ENCODE results near the gene FKRP.
"Not testable (repeated sequence)": the region's sequence is repeated elsewhere in the genome, so short reads cannot be mapped to it uniquely, and the experiment has no call there.

The FKRP gene

DNA sequence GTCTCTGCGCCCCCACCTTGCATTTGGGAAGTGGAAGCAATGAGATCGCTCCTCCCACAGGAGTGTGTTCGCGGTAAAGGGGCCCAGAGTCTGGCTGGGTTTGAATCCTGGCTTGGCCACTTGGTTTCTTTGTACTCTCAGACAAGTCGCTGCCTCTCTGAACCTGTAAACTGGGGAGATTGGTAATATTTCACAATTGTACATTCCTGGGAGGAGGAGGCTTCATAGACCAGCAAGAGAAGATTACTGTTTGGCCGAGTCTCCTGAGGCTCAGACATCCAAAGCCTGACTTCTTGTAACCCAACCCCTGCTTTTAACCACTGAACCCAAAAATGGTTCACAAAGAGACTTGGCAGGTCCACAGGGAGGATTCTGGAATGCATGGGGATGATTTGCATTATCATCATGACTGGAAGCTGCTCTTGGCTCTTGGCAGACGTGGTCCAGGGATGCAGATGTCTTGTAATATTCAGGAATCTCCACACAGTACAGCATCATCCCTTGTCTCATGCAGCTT lies 14.0 kb downstream of the FKRP start:
- no peak for DNase-seq (ENCODE audit: low spot score)

DNA sequence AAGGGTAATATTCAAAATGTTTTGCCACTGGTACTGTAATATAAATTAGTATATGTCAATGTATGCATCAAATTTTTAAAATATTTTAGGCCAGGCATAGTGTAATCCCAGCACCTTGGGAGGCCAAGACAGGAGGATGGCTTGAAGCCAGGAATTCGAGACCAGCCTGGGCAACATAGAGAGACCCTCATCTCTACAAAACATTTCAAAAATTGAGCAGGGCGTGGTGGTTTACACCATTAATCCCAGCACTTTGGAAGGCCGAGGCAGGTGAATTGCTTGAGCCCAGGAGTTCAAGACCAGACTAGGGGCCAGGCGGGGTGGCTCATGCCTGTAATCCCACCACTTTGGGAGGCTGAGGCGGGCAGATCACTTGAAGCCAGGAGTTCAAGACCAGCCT lies 14.5 kb downstream of the FKRP start:
- DNase-seq (ENCODE audit: low spot score) = no peak

DNA sequence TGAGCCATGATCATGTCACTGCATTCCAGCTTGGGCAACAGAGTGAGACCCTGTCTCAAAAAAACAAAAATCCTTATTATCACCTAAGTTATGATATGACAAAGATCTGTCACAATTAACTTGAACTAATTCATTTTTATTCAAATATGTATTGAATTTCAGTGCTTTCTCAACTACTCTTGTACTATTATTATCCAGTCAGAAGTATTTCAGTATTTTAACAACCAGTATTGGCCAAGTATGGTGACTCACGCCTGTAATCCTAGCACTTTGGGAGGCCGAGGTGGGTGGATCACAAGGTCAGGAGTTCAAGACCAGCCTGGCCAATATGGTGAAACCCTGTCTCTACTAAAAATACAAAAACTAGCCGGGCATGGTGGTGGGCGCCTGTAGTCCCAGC lies 15.0 kb downstream of the FKRP start:
- DNase-seq (ENCODE audit: low spot score) = not testable (repeated sequence)

DNA sequence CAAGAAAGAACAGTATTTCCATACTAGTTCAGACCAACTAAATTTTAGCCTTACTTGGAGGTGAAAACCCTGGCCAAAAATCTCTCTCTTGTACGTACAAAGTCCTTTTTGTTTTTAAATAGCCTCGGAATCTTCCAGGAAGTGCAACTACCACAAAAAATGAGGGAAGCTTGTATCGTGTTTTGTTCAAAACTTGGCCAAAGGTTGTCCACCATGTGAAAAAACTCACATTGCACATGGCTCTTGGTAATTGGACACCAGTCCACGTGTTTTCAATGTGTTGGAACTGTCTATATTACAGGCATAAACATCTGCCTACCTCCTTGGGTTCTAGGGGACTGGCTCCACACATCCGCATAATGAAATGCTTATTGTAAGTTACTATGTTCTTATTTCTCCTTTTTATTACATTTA lies 15.6 kb downstream of the FKRP start:
- DNase-seq (ENCODE audit: low spot score) = no peak

DNA sequence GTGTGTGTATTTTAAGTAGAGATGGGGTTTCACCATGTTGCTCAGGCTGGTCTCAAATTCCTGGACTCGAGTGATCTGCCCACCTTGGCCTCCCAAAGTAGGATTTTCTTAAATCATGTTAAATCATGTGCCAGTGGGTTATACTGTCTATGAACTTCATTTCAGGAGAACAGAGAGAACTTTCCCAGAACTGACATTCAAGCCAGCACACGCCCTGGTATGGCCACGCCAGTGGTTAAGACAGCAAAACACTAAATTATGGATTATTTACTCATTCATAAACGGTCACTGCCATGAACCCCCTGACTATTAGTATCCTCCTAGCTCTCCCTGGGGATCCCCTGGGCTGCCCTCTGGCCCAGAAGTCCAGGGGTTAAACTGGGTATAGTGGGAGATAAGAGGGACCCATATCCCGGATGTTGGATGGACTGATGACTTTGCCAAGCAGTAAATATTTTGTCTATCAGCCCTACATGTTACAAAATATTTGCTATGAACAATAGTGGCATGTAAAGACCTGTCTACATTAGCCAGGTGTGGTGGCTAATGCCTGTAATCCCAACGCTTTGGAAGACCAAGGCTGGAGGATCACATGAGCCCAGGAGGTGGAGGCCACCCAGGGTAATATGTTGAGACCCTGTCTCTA lies 16.5 kb downstream of the FKRP start:
- no peak for DNase-seq (ENCODE audit: low spot score)

DNA sequence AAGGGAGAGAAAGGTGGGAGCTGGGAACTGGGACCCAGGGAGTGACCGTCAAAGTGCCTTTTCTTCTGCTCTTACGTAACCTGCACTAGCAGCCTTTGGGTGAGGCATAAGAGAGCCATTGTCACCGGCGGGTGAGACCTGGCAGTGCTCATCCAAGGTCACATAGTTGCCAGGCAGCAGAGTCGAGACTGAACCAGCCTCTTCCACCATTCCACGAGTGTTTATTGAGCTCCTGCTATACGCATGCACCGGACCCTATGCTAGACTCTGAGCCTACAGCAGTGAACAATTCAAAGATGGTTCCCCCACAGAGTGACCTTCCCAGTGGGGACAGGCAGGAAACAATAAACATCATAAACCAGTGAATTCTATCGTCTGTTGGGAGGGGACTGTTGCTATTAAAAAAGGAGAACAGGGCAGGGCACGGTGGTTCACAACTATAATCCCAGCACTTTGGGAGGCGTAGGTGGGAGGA lies 19.0 kb downstream of the FKRP start:
- DNase-seq (ENCODE audit: low spot score) = no peak

DNA sequence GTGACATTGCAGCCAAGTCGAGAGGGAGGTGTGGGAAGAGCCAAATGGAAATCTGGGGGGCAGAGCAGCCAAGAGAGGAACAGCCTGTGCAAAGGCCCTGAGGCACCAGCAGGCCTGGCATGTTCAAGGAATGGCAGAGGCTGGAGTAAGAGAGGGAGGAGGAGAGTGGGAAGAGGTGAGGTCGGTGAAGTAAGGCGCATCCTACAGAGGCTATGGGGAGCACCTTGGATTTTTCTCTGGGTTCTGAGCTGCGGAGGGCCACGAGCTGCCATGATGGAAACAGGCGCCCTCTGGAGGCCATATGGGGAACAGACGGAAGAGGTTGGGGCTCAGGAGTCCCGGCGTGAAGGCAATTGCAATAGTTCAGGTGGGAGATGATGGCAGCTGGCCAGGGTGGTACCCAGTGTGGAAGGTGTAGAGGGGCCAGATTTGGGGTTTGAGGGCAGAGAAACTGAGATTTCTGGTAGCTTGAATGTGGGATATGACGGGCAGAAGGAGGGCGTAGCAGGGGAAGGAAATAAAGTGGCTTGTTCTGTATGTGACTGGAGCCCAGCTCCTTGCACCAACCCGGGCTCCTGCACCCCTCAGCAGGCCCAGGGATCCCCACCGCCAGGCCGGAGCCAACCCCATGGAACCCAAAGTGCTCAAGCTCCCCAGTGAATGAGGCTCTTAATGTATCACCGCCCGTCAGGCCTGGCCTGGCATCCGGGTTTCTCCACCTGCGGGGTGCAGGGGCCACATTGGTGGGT lies 20.9 kb downstream of the FKRP start:
- DNase-seq (ENCODE audit: low spot score) = no peak

DNA sequence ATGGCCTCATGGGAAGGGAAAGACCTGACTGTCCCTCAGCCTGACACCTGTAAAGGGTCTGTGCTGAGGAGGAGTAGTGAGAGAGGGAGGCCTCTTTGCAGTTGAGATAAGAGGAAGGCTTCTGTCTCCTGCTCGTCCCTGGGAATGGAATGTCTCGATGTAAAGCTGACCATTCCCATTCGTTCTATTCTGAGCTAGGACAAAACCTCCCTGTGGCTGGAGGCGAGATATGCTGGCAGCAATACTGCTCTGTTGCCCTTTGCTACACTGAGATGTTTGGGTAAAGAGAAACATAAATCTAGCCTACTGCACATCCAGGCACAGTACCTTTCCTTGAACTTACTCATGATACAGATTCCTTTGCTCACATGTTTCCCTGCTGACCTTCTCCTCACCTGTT lies 22.9 kb downstream of the FKRP start:
- not testable (repeated sequence) for DNase-seq (ENCODE audit: low spot score)

DNA sequence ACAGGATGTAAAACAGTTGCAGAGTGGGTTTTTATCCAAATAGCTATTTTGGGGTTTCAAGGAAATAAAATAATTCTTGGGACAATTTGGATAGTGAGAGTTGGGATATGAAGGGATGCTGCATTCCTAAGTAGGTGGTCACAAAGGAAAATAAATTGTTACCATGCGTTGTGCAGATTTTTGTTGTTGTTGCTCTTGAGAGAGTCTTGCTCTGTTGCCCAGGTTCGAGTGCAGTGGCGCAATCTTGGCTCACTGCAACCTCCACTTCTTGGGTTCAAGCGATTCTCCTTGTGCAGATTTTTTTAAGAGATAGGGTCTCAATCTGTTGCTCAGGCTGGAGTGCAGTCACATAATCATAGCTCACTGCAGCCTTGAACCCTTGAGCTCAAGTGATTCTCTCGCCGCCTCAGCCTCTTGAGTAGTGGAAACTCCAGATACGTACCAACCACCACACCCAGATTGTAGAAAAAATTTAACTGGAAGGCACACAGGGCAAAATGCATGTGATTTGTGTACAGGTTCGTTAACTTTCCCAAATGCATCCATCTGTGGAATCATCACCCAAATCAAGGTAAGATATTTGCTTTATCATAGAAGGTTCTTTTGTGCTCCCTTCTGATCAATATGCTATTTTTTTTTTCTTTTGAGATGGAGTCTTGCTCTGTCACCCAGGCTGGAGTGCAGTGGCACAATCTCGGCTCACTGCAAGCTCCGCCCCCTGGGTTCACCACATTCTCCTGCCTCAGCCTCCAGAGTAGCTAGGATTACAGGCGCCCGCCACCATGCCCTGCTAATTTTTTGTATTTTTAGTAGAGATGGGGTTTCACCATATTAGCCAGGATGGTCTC lies 26.5 kb downstream of the FKRP start:
- DNase-seq (ENCODE audit: low spot score) = no peak

DNA sequence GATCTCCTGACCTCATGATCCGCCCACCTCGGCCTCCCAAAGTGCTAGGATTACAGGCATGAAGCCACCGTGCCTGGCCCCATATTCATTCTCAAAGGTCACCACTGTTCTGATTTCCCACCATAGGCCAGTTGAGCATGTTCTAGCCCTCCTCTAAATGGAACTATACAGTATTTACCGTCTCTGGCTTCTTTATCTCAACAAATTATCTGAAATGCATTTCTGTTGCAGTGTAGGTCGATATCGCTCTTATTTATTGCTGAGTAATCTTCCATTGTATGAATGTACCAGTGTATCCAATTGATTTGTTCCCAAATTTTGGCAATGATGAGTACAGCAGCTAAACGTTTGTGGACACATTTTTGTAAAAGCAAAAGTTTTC lies 27.2 kb downstream of the FKRP start:
- DNase-seq (ENCODE audit: low spot score) = no peak

DNA sequence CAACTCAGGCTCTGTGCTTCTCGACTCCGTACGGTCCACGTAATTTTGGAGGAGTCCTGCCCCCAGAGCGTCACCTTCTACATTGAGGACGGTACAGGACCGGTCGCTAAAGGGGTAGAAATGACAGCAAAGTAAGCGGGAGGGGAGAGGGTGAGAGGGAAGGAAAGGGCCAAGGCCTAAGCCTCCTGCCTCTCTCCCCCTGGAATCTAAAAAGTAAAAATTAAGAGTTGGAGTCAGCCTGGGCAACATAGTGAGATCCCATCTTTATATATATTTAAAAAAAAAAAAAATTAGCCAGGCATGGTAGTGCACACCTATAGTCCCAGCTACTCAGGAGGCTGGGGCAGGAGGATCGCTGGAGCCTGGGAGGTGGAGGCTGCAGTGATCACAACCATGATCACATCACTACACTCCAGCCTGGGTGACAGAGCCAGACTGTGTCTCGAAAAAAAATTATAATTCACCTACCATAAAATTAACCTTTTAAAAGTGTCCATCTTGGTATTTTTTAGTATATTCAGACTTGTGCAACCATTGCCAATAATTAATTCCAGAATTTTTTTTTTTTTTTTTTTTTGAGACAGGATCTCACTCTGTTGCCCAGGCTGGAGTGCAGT lies 29.9 kb downstream of the FKRP start:
- DNase-seq (ENCODE audit: low spot score) = no peak

DNA sequence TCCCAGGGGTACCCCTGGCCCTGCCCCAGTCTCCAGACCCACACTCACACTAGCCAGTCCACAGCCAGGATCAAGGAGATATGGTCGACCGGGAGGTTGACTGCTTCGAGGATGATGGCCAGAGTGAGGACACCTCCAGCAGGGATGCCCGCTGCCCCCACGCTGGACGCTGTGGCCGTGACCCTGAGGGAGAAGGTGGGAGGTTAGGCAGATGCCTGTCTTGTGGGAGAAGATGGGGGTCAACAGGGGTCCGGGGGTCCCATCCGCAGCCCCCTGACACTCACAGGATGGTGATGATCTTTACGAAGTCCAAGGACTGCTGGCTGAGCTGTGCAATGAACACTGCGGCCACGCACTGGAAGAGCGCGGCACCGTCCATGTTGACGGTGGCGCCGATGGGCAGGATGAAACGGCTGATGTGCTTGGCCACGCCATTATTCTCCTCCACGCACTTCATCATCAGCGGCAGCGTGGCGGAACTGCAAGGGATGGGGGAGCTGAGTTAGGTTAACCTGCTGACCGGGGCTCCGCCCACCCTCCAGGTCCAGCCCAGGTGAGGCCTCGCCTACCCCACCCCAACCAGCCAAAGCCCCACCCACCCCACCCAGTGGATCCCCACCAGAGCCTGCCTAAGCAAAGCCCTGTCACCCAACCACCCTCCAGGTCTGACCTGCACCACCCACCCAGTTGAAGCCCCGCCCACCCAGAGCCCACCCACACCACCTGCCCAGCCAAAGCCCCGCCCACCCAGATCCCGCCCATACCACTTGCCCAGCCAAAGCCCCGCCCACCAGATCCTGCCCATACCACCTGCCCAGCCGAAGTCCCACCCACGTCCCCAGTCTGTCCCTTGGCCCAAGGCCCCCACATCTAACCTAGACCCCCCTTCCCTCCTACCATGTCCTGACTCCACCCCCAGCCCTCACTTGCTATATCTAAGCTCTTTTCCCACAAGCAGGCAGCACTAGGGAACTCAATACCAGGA lies 31.4 kb downstream of the FKRP start:
- DNase-seq (ENCODE audit: low spot score) = no peak

DNA sequence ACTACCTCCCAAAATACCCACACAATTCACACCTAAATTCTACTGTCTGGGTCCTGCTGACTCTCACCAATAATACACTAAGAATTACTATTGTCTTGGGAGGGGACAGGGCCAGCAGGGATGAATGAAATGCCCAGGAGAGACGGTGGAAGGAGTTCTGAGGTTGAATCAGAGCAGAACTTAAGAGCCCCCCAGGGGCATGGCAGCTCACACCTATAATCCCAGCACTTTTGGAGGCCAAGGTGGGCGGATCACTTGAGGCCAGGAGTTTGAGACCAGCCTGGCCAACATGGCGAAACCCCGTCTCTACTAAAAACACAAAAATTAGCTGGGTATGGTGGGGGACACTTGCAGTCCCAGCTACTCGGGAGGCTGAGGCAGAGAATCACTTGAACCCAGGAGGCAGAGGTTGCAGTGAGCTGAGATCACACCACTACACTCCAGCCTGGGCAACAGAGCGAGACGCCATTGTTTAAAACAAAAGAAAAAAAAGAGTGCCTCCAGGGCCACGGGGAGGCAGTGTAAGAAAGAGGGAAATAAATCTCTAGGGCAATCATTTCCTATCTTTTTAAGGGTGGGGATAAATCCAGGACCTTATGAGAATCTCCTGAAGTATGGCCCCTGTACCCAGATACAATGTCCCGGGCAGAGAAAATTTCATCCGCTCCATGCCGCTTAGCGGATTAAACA lies 32.2 kb downstream of the FKRP start:
- DNase-seq (ENCODE audit: low spot score) = not testable (repeated sequence)

DNA sequence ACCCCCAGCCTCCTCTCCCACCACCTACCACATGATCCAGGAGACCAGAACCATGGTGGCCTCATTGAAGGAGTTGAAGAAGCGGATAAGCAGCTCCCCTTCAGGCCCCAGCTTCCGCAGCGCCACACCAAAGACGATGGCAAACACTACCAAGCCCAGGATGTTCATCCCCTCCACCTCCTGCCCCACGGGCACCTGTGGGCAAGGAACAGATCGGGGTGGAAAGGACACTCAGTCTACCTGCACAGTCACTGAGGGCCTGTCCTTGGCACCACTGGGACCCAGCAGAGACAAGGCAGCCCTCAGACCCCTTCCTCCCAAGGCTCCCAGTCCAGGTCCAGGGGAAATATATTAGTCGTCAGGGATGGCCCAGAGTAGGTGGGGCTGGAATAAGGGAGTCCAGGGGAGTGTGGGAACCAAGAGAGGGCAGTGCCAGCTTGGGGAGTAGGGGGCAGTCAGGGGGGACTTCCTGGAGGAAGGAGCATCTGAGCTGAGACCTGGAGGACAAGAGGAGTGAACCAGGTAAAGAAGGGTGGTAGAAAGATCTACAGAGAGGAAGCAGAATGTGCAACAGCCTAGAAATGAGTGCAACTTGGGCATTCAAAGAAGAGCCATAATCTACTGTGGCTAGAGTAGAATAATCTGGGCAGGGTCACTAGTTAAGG lies 36.6 kb downstream of the FKRP start:
- DNase-seq (ENCODE audit: low spot score) = no peak

DNA sequence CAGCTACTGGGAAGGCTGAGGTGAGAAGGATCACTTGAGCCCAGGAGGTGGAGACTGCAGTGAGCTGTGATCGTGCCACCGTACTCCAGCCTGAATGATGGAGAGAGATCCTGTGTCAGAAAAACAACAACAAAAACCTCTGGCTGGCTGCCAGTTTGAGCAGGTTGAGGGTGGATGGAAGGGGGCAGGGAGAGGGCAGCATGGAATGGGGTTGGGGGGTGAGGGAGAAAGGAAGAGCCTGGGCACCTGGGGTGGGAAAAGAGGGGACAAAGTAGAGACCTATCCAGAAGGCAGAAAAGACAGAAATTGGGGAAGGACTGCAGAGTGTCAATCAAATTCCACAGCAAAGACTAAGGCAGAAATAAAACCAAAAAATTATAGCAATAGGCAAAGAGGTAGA lies 37.8 kb downstream of the FKRP start:
- no peak for DNase-seq (ENCODE audit: low spot score)

DNA sequence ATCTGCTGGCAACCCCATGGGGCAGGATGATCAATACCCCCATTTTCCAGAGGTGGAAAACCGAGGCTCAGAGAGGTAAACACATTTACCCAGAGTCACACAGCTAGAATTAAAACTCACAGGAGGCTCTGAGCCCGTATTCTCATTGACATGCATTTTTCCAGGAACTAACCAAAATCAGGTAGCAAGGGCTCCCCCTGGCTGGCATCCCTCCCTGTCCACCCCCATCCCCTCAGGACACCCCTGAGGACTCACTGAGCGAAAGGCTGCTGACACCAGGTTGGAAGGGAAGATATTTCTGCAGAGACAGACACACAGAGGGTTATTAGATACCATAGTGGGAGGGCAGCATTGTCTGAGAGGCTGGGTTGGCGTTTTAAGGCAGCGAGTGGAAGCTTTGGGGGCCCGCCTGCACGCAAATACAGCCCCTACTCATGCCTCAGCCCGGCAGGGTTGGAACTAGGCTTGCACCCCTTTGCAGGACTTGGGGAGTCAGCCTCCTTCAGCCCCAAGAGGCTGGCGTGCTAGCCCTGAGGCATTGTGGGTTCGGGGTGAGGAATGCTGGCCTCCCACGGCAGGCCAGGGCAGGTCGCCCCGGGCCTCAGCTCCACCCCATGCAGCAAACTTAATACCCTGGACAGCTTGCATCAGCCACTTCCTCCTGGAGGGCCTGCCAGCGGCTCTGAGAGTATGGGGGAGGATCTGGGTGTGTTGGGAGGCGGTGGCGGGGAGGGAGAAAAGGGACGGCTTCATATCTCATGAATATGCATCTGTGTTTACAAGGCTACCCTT lies 38.6 kb downstream of the FKRP start:
- DNase-seq (ENCODE audit: low spot score) = no peak

DNA sequence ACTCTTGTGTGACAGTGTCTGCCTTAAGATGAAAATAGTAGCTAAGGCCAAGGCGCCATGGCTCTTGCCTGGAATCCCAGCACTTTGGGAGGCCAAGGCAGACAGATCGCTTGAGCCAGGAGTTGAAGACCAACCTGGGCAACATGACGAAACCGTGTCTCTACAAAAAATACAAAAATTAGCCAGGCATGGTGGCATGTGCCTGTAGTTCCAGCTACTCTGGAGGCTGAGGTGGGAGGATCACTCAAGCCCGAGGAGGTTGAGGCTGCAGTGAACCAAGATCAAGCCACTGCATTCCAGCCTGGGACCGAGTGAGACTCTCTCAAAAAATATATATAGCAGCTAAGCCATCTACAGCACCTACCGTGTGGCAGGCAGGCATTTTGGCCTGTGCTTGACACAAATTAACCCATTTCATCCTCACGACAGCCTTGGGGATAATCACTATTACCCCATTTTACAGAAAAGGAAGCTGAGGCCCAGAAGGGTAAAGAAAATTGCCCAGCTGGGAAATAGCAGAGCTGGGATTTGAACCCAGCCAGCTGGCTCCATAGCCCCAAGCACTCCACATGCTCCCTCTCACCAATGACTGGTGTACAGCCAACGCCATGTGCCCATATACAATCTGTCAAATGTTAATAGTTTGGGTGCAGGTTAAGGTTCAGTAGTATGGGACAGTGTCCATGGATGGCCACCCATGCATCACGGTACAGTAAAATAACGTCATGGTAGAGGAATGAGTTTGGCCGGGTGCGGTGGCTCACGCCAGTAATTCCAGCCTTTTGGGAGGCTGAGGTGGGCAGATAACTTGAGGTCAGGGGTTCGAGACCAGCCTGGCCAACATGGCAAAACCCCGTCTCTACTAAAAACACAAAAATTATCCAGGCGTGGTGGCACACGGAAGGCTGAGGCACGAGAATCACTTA lies 39.5 kb downstream of the FKRP start:
- no peak for DNase-seq (ENCODE audit: low spot score)

DNA sequence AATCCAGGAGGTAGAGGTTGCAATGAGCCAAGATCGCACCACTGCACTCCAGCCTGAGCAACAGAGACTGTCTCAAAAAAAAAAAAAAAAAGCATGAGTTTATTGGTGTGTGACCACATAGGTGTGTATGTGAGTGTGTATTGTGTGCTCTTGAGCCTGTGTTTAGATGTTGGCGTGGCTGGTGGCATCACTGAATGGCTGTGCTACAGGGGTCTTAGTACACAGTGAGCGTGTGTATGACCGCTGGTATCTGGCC lies 40.1 kb downstream of the FKRP start:
- DNase-seq (ENCODE audit: low spot score) = no peak
